GM21381 (cell line): ENCODE measurements around the gene NHP2.
"Not testable (repeated sequence)": the region's sequence is repeated elsewhere in the genome, so short reads cannot be mapped to it uniquely, and the experiment has no call there.

Experiments
- ATAC-seq: cut with Tn5 transposase; IDR thresholded peaks from one replicate; pipeline ENCODE4 v1.9.1; 2021; ENCODE audit warnings: mild to moderate bottlenecking, moderate library complexity; ENCODE audit not compliant: unreplicated experiment

Gene NHP2

GRCh38 chr5:178153530-178154340, at the start of gene NHP2:
TSS of gene NHP2 (minus strand) at chr5:178153885. CDS start at chr5:178153817, 68 bp downstream.
- ATAC-seq, result peak; percentile 98

DNA sequence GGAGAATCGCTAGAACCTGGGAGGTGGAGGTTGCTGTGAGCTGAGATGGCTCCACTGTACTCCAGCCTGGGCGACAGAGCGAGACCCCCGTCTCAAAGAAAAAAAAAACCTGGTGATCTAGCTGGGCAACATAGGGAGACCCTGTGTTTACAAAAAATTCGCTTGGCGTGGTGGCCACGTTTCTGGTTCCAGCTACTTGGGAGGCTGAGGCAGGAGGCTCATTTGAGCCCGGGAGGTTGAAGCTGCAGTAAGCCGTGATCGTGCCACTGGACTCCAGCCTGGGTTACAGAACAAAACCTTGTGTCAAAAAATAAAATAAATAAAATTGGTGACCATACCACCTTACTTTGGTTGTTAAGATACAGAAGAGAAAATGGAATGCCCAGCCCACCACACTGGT, 48.9 kb upstream of the NHP2 start:
- no peak for ATAC-seq

GRCh38 chr5:178201927-178202235, 48.2 kb upstream of the NHP2 start:
- no peak for ATAC-seq

DNA sequence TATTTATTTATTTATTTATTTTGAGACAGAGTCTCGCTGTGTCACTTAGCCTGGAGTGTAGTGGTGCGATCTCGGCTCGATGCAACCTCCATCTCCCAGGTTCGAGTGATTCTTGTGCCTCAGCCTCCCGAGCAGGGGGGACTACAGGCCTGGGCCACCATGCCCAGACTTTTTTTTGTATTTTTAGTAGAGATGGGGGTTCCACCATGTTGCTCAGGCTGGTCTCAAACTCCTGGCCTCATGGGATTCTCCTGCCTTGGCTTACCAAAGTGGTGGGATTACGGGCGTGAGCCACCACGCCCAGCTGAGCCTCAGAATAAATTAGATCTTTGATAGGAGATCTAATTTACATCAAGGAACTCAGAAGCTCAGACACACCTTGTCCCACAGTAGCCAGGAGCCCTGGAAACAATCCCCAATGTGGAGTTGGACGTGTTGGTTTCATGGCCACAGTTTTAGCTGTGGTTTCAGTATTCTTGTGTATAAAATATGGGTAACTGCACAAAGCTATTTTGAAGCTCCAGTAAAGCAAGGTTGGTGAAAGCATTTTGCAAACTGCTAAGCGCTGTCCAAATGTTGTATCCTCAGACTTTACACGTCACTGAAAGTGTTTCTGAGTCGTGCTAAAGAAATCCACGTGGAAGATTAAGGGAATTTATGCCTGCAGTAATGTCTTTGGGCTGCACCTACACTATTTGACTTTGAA, 47.7 kb upstream of the NHP2 start:
- ATAC-seq, result no peak

DNA sequence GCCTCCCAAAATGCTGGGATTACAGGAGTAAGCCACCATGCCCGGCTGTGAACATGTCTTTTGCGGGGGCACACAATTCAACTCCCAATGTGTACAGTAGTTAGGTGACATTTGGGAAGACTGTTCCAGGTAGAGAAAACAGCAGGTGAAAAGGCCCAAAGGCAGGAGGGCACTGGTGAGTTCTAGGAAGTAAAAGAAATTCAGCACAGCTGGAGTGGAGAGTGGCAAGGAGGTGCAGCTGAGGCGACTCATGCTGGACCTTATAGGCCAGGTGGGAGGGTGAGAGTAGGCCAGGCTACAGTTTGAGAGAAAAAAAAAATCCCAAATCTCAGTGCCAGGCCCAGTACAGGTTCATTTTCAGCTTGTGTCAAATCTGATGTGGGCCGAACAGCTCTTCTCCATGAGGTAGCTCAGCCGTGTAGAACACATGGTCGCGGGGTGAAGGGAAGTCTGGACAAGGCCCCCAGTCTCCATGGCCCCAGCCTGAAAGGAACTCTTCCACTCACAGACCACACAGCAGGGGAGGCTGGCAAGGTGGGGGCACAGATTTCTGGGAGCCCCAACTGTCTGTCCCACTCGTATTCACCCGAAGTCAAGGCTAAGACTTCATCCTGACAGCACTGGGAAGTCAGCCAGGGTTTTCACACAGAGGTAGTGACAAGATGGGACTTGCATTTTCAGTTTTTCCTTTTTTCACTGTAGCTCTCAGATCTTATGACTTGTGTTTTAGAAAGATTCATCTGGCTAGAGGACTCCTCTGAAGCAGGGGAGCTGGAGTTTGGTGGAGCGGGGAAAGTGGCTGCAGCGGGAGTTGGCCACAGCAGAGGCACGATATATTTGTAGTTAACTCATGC, 46.1 kb upstream of the NHP2 start:
- ATAC-seq, result no peak

DNA sequence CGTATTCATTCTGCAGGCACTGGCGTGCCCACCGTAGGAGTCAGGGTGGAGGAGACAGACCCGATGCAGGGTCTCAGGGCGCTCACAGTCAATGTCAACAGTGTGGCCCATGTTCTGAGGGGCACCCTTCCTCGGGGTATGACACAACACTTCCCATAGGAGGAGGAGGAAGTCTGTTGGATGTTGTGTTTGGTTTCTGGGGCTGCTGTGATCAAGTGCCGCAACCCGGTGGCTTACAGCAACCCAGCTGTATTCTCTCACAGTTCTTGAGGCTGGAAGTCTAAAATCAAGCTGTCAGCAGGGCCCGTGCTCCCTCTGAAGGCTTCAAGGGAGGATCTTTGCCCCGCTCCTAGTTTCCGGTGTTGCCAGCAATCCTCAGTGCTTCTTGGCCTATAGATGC, 45.0 kb upstream of the NHP2 start:
- no peak for ATAC-seq

- not testable (repeated sequence) for ATAC-seq
These were observed 44.5 kb upstream of the NHP2 start for GRCh38 chr5:178198151-178198550.

GRCh38 chr5:178196986-178197385, 43.3 kb upstream of the NHP2 start:
- no peak for ATAC-seq

GRCh38 chr5:178196281-178196812, 42.7 kb upstream of the NHP2 start:
- no peak for ATAC-seq

DNA sequence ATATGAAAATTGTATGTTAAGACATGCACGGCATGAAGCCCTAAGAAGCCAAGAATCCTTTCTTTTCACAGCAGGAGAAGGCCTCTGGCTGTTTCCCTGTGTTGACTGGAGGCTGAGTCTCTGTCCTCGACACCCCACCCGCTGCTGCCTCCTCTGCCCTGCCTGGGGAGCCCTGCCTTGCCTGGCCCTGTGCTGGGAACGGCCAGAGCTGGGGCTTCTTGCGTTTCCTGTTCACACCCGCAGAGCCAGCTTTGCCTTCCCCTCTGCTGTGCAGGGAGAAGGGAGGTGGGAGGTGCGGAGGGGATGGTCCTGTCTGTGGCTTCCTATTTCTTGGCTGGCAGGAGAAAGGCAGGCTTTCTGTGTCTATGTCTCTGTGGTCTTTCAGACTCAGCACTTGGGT, 40.3 kb upstream of the NHP2 start:
- no peak for ATAC-seq

DNA sequence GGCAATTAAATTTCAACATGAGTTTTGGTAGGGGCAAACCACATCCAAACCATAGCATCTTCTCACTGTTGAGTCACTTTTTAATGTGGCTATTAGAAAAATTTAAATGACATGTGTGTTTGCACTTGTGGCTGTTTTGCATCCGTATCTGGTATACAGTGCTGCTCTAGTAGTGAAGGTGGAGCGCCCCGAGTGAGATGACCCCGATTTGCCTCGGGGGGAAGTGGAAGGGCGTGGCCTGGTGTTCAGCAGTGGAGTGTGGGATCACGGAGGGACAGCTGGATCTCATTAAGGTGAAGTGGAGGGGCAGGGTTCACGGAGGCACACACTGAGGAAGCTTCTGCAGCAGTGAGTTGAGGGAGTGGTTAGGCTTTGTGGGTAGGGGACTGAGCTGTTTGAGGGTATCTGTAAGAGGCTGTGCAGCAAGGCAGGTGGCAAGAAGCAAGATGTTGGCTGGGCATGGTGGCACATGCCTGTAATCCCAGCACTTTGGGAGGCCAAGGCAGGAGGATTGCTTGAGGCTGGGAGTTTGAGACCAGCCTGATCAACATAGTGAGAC, 39.6 kb upstream of the NHP2 start:
- no peak for ATAC-seq

DNA sequence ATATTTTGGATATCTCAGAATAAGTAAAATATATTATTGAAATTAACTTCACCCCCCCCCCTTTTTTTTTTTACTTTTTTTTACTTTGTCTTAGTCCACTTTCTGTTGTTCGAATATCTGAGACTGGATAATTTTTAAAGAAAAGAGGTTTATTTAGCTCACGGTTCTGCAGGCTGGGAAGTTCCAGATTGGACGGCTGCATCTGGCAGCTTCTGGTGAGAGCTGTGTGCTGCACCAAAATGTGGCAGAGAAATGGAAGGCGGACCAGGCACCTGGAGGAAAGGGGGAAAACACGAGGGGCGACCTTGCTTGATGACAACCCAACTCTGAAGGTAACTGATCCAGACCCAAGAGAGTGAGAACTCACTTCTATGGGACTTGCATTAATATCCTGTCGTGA, 39.1 kb upstream of the NHP2 start:
- no peak for ATAC-seq

GRCh38 chr5:178192244-178192643, 38.6 kb upstream of the NHP2 start:
- no peak for ATAC-seq

DNA sequence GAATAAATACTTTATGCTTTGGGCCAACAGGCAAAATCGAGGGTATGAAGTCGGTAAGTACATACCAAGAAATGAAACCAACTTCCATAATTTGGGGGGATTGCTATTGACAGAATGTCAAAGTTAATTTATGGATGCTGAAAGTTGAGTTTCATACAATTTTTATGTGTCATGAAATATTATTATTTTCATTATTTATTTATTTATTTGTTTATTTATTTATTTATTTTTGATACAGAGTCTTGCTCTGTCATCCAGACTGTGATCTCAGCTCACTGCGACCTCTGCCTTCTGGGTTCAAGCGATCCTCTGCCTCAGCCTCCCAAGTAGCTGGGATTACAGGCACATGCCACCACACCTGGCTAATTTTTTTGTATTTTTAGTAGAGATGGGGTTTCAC, 38.0 kb upstream of the NHP2 start:
- ATAC-seq, result no peak

GRCh38 chr5:178189433-178189832, 35.7 kb upstream of the NHP2 start:
- no peak for ATAC-seq

- ATAC-seq, result no peak
These were observed 33.3 kb upstream of the NHP2 start, which contains the start of gene GMCL2 for GRCh38 chr5:178187014-178187413. TSS of gene GMCL2 (minus strand) at chr5:178187371. CDS start at chr5:178187299, 72 bp downstream.

DNA sequence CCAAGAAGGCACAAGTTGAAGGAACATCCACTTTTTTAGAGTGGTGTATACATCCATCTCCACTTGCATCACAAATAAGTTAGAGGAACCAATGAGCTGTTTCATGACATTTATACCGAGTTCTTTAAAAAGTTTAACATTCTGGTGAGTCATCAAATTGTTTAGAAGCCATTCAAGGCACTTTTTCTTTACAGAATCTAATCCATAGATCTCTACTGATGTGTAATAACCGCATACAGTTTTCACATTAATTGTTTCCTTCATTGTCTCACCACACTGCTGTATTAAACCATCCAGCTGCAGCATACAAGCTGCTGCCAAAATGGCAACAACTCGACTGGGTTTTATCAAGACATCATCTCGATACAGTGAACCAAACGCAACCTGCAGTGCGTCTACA, 32.7 kb upstream of the NHP2 start:
- no peak for ATAC-seq

- no peak for ATAC-seq
These were observed 28.6 kb upstream of the NHP2 start for GRCh38 chr5:178182158-178182876.

DNA sequence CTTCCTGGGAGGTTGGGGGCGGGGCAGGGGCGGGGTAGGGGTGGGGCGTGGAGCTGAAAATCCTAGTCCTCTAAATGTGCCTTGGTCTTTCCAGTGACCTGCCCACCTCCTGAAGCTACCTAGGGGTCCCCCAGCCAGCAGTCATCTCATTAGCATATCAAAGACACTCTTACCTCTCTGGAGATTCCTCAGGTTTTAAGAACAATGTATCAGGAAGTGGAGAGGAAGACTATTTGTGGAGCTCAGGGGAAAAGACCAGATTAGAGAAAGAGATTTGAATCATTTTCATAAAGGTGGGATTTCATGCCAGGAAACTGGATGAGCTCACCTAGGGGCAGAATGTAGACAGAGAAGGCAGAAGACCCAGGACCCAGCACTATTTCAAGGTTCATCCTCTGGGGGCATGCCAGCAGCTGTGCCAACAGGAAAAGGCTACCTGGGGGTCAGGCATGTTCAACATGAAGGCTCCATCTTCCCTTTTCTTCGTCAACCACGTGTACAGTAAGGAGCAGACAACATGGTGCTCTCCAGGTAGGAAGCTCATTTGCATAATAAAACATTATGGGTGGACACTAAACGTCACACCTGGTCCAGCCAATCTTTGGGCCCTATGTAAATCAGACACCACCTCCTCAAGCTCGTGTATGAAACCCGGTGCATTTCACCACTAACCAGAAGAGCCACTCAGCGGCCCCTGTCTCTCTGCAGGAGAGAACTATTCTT, 26.6 kb upstream of the NHP2 start:
- no peak for ATAC-seq

DNA sequence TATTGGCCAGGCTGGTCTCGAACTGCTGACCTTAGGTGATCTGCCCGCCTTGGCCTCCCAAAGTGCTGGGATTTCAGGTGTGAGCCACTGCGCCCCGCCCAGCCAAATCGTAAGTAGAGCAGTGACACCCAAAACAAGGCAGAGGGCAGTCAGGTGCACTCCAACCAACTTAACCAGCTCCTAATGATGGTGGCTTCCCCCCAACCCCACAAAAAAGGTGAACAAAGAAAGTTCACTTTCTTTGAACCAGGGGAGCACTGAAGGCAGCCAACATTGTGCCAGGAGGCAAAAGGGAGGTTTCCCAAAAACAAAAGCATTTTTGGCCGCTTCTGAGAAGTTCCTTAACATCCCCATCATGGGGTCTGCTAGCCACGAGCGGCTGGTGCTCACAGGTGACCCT, 23.9 kb upstream of the NHP2 start:
- ATAC-seq, result no peak
